Measurements from ENCODE around the gene USP35.

The USP35 gene

GRCh38 chr11:78250099-78250498 lies 61.4 kb downstream of the USP35 start:
- Histone ChIP-seq H3K4me3 (ENCODE audit: low read depth in 1 of 2, low read length in 1 of 2) (no peak overlapping the region), H3K9me3 (no peaks in the 10 kb centered on the region), H3K27ac (peak overlapping the region; percentile 38), H3K4me1 (ENCODE audit: control insufficient read depth in 1 of 2, insufficient read depth in 1 of 2, low read depth in 1 of 2, low read length in 1 of 2) (no peaks in the 10 kb centered on the region), H3K27me3 (no peaks in the 10 kb centered on the region), H3K36me3 (peaks cover 44% of the 10 kb centered on the region)
- no peak for TF ChIP-seq CTCF (IDR thresholded peaks at IDR 0.05)

GRCh38 chr11:78251083-78251775 lies 62.5 kb downstream of the USP35 start:
- no peaks in the 10 kb centered on the region for H3K9me3 ChIP-seq

GRCh38 chr11:78253797-78254196 lies 65.1 kb downstream of the USP35 start:
- TF ChIP-seq CTCF (IDR thresholded peaks at IDR 0.05), result no peak
- Histone ChIP-seq H3K4me1 (ENCODE audit: control insufficient read depth in 1 of 2, insufficient read depth in 1 of 2, low read depth in 1 of 2, low read length in 1 of 2) (peaks cover 0 to 5% of the 10 kb centered on the region in 2 experiments), H3K27ac (no peak overlapping the region)

More at GRCh38 chr11:78251083-78251775, 62.5 kb downstream of the USP35 start:
- Histone ChIP-seq H3K4me3 (ENCODE audit: low read depth in 1 of 2, low read length in 1 of 2) (no peak overlapping the region), H3K4me1 (ENCODE audit: control insufficient read depth in 1 of 2, insufficient read depth in 1 of 2, low read depth in 1 of 2, low read length in 1 of 2) (no peaks in the 10 kb centered on the region), H3K27me3 (no peaks in the 10 kb centered on the region), H3K36me3 (peaks cover 40% of the 10 kb centered on the region), H3K27ac (peak overlapping the region; percentile 45)
- TF ChIP-seq CTCF (IDR thresholded peaks at IDR 0.05), result no peak

GRCh38 chr11:78254268-78254667 lies 65.5 kb downstream of the USP35 start:
- H3K36me3 ChIP-seq, result peaks cover 14% of the 10 kb centered on the region
- peak overlapping the region; percentile 19 for H3K27ac ChIP-seq
- peaks cover 0 to 5% of the 10 kb centered on the region in 2 experiments for H3K4me1 ChIP-seq (ENCODE audit: control insufficient read depth in 1 of 2, insufficient read depth in 1 of 2, low read depth in 1 of 2, low read length in 1 of 2)
- TF ChIP-seq CTCF (IDR thresholded peaks at IDR 0.05), result no peak
- no peaks in the 10 kb centered on the region for H3K9me3 ChIP-seq
- no peak overlapping the region for H3K4me3 ChIP-seq (ENCODE audit: low read depth in 1 of 2, low read length in 1 of 2)
- H3K27me3 ChIP-seq, result no peaks in the 10 kb centered on the region

More at GRCh38 chr11:78253797-78254196, 65.1 kb downstream of the USP35 start:
- peaks cover 19% of the 10 kb centered on the region for H3K36me3 ChIP-seq
- no peaks in the 10 kb centered on the region for H3K9me3 ChIP-seq
- no peaks in the 10 kb centered on the region for H3K27me3 ChIP-seq
- H3K4me3 ChIP-seq (ENCODE audit: low read depth in 1 of 2, low read length in 1 of 2), result no peak overlapping the region

GRCh38 chr11:78255919-78256318 lies 67.2 kb downstream of the USP35 start:
- Histone ChIP-seq H3K4me1 (ENCODE audit: control insufficient read depth in 1 of 2, insufficient read depth in 1 of 2, low read depth in 1 of 2, low read length in 1 of 2) (peaks cover 0 to 5% of the 10 kb centered on the region in 2 experiments), H3K36me3 (peaks cover 2% of the 10 kb centered on the region), H3K27ac (no peak overlapping the region), H3K4me3 (ENCODE audit: low read depth in 1 of 2, low read length in 1 of 2) (no peak overlapping the region), H3K9me3 (no peaks in the 10 kb centered on the region), H3K27me3 (no peaks in the 10 kb centered on the region)
- TF ChIP-seq CTCF (IDR thresholded peaks at IDR 0.05), result no peak

All from neutrophil (primary cell).